Gastrocnemius medialis (tissue), 4 donors: ENCODE results near the gene PSKH1. TPM values are rescaled to one million over a fixed set of nuclear protein-coding genes. Genes with fewer than 3 reads are reported as not detected.
A peak's percentile ranks its signal among the peaks of the same experiment; 100 is the strongest.
"Not testable (repeated sequence)": the region's sequence is repeated elsewhere in the genome, so short reads cannot be mapped to it uniquely, and the experiment has no call there.

ENCODE experiments used
- ATAC-seq, 2 donors: fragments of 150-250 bp; one replicate each; pipeline ENCODE4 v1.9.1; 2016
- DNase-seq, 2 donors: peaks; one replicate each; pipeline ENCODE4 v3.0.0-alpha.2; 2019
- H3K27ac ChIP-seq, 4 donors: fragments of 200-600 bp; sonication (generic); 1 replicate in 1 of 4; 2 replicates in 3 of 4; pipeline ENCODE4 v1.5.1; 2016 to 2018; ENCODE audit warnings: mild to moderate bottlenecking in 2 of 4, moderate library complexity in 1 of 4
- H3K27me3 ChIP-seq, 3 donors: fragments of 200-600 bp; sonication (generic) in 2 of 3; 1 replicate in 1 of 3; 2 replicates in 2 of 3; pipeline versions ENCODE4 v1.5.1 to v1.6.0; 2016 to 2019; ENCODE audit warnings: mild to moderate bottlenecking in 1 of 3, moderate library complexity in 1 of 3
- H3K36me3 ChIP-seq, 2 donors: fragments of 200-600 bp; sonication (generic) in 1 of 2; one replicate each; pipeline ENCODE4 v1.5.1; 2017 to 2018
- H3K4me1 ChIP-seq, 2 donors: fragments of 200-600 bp; sonication (generic) in 1 of 2; one replicate each; pipeline ENCODE4 v1.5.1; 2016 to 2017; ENCODE audit warnings: mild to moderate bottlenecking in 2 of 2
- H3K4me3 ChIP-seq, 4 donors: fragments of 200-600 bp; sonication (generic) in 3 of 4; 1 replicate in 1 of 4; 2 replicates in 3 of 4; pipeline ENCODE4 v1.5.1; 2016 to 2019; ENCODE audit warnings: mild to moderate bottlenecking in 2 of 4
- H3K9me3 ChIP-seq, 3 donors: fragments of 200-600 bp; sonication (generic) in 2 of 3; 1 replicate in 1 of 3; 2 replicates in 2 of 3; pipeline ENCODE4 v1.5.1; 2016 to 2019
- CTCF ChIP-seq, 5 experiments: fragments of 450-650 bp in 3 of 5; fragments of 200-600 bp in 2 of 5; sonication (generic) in 2 of 5; IDR thresholded peaks in 4 of 5; conservative IDR thresholded peaks in 1 of 5; 1 replicate in 4 of 5; 2 replicates in 1 of 5; pipeline ENCODE4 v1.5.1; 2016 to 2019; ENCODE audit warnings: antibody characterized with exemption in 5 of 5, mild to moderate bottlenecking in 3 of 5, moderate library complexity in 3 of 5
- POLR2A ChIP-seq, 2 donors: fragments of 450-650 bp; IDR thresholded peaks; one replicate each; pipeline ENCODE4 v1.6.1; 2017; ENCODE audit warnings: antibody characterized with exemption in 2 of 2, mild to moderate bottlenecking in 2 of 2, moderate library complexity in 2 of 2
- in situ Hi-C, 4 donors: fragments of 200-750 bp; cut with MboI; loops; one replicate each; pipeline versions ENCODE4 v1.15.0 to v1.8.0; 2017; ENCODE audit warnings: low sequenced_read_pairs in 4 of 4
- intact Hi-C: fragments of 100-400 bp; cut with DNase I; formaldehyde crosslinking; loops from one replicate; pipeline ENCODE4 v1.15.1; 2023; ENCODE audit warnings: low total_unique reads
- total RNA-seq, 4 donors: library from RNA; depleted of rRNA; stranded (reverse); fragments of >200 nt; gene quantifications; one replicate each; pipeline versions ENCODE4 v1.1.0 to v1.2.3, GENCODE V29; 2016

Gene PSKH1
- total RNA-seq, 4 donors from 2014 or later = 4.1 to 12.7 (median 6.9) TPM

- no peaks in the 10 kb centered on the region for H3K9me3 ChIP-seq
- H3K4me1 ChIP-seq = peaks cover 22 to 29% of the 10 kb centered on the region in 2 donors
- TF ChIP-seq POLR2A (IDR thresholded peaks at IDR 0.05) (peak; percentile 6 to 20), CTCF (IDR thresholded peaks at IDR 0.05 in 4 of 5, conservative IDR thresholded peaks at IDR 0.05 in 1 of 5) (no peak)
- peak; percentile 5 to 42 for ATAC-seq
- peak within 1 kb of the TSS; percentile 91 to 98 (median 94) for H3K27ac ChIP-seq
- in situ Hi-C loops = loop anchor here in 1 of 4 donors (10.0 kb wide), 1 partner anchor 52 kb away; the partner anchor contains the start of gene NRN1L
- peak in 1 of 2 donors; percentile 46 for DNase-seq
- no peaks in the 10 kb centered on the region for H3K27me3 ChIP-seq
- peaks cover 0 to 4% of the 10 kb centered on the region in 2 donors for H3K36me3 ChIP-seq
- H3K4me3 ChIP-seq = peak within 1 kb of the TSS; percentile 79 to 99 (median 93)
- intact Hi-C loops = loop anchor here (2.0 to 10.0 kb wide), 2 partner anchors 22 to 382 kb away; no protein-coding TSS in a partner anchor
These were observed 43.2 kb downstream of the PSKH1 start, which contains the start of gene PSMB10 for GRCh38 chr16:67936124-67936879. Gene PSMB10, minus strand, starts transcription at chr16:67936850. Its CDS starts 101 bp downstream, at chr16:67936749.

DNA sequence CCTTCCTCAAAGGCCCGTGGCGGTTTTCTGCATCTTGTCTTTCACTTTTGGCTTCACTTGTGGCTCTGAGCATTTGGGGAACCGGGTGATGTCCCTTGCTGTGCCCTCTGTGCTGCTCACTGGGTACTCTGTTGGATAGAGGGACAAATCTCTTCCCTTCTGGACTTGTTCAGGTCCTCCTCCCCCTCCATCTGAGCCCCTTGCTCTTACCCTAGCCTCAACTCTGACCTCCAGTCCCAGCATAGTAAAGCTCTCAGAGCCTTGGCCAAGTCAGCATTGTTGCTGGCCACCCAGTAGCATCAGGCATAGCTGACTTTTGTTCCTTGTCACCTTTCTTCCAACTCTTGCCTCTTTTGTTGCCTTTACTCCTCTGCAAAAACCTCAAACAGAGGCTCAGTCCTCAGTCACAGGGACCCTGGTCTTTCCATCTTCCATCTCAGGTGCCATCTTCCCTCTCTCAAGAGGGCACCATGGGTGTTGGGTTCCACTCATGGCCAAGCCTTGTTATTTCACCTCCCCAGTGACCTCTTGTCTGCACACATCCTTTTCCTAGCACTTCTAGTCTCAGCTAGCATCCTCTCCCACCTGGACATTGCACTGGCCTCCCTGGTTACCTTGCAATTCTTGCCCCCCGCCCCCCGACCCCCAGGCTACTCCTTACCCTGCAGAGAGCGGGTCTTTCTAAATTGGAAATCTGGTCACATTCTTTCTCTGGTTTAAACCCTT is 44.0 kb downstream of the PSKH1 start:
- intact Hi-C loops = loop anchor here (2.0 to 10.0 kb wide), 2 partner anchors 22 to 382 kb away; no protein-coding TSS in a partner anchor
- H3K4me3 ChIP-seq = peak overlapping the region; percentile 79 to 99 (median 93)
- peaks cover 0 to 4% of the 10 kb centered on the region in 2 donors for H3K36me3 ChIP-seq
- in situ Hi-C loops = loop anchor here in 1 of 4 donors (10.0 kb wide), 1 partner anchor 52 kb away; the partner anchor contains the start of gene NRN1L
- ATAC-seq (no peak), DNase-seq (peak in 1 of 2 donors; percentile 64)
- no peak for TF ChIP-seq CTCF (IDR thresholded peaks at IDR 0.05 in 4 of 5, conservative IDR thresholded peaks at IDR 0.05 in 1 of 5)
- no peak for TF ChIP-seq POLR2A (IDR thresholded peaks at IDR 0.05)
- H3K27ac ChIP-seq = peak overlapping the region; percentile 91 to 98 (median 94)
- no peaks in the 10 kb centered on the region for H3K27me3 ChIP-seq
- no peaks in the 10 kb centered on the region for H3K9me3 ChIP-seq
- H3K4me1 ChIP-seq = peaks cover 22 to 29% of the 10 kb centered on the region in 2 donors

- ATAC-seq, H3K4me3 ChIP-seq, H3K36me3 ChIP-seq, H3K9me3 ChIP-seq, H3K27me3 ChIP-seq, DNase-seq: not testable (repeated sequence)
- Histone ChIP-seq H3K27ac (peak overlapping the region in 1 of 4 donors; percentile 95), H3K4me1 (peaks cover 22 to 32% of the 10 kb centered on the region in 2 donors)
- in situ Hi-C loops = loop anchor here in 1 of 4 donors (10.0 kb wide), 1 partner anchor 53 kb away; the partner anchor contains the start of gene NRN1L
- intact Hi-C loops = loop anchor here (2.0 to 10.0 kb wide), 2 partner anchors 21 to 383 kb away; no protein-coding TSS in a partner anchor
These were observed 44.7 kb downstream of the PSKH1 start for GRCh38 chr16:67937713-67938112.

DNA sequence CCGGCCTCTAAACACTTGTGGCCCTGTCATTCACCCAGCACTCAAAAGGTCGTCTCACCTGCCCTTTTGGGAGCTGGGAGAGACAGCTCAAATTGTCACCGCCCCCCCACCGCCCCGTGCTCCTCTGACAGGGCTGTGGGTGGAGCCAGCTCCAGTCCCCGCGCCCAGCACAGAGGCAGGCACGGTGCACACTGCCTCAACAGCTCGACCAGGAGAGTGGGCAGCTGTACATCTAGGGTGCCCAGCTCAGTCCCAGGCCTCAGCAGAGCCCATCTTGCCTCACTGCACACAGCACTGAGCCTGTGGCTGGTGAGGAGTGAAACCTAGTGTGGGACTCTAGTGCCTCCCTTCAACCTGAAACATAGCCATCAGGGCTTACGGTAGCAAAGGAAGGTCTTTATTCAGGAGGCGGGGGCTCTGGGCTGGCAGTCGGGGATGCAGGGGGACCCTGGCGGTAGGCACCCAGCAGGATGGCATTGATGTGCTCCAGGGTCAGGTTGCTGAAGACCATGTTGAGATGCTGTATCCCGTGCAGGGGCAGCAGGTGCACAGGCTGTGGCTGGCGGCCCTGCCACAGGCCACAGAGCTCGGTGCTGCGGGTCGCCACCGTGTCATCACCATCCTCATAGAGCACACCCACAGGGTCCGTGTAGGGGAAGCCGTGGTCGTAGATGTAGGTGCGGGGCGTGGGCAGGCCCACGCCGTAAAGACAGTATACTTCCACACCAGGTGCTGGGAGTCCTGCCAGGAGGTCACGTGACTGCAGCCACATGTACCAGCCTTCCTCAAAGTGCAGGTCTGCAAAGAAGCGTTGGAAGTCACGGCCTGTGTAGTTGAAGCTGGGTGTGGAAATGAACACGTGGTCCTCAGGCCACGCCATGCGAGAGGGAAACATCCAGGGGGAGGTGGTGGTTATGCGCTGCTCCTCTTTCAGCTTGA is 46.7 kb downstream of the PSKH1 start:
- Histone ChIP-seq H3K36me3 (peaks cover 0 to 18% of the 10 kb centered on the region in 2 donors), H3K27ac (peak overlapping the region in 2 of 4 donors; percentile 2 to 12), H3K4me3 (no peak overlapping the region), H3K4me1 (peaks cover 28 to 31% of the 10 kb centered on the region in 2 donors), H3K9me3 (no peaks in the 10 kb centered on the region), H3K27me3 (no peaks in the 10 kb centered on the region)
- DNase-seq = peak in 1 of 2 donors; percentile 66
- intact Hi-C loops (loop anchor here (10.0 kb wide), 1 partner anchor 385 kb away; no protein-coding TSS in a partner anchor), in situ Hi-C loops (loop anchor here in 1 of 4 donors (10.0 kb wide), 1 partner anchor 55 kb away; the partner anchor contains the start of gene NRN1L)
- ATAC-seq = no peak
- TF ChIP-seq POLR2A (IDR thresholded peaks at IDR 0.05) (no peak), CTCF (IDR thresholded peaks at IDR 0.05 in 4 of 5, conservative IDR thresholded peaks at IDR 0.05 in 1 of 5) (no peak)
